ENCODE results near the gene DIO3.

Gene DIO3

GRCh38 chr14:101577221-101577909 is 16.1 kb downstream of the DIO3 start:
- Mint-ChIP-seq H3K4me1 (no peaks in the 10 kb centered on the region), H3K27me3 (peaks cover 7% of the 10 kb centered on the region), H3K27ac (no peak overlapping the region), H3K9me3 (no peaks in the 10 kb centered on the region), H3K4me3 (no peak overlapping the region), H3K36me3 (ENCODE audit: low read depth) (no peaks in the 10 kb centered on the region)
- DNase-seq (no peak), ATAC-seq (no peak)

GRCh38 chr14:101578489-101578888 is 17.2 kb downstream of the DIO3 start:
- H3K27ac Mint-ChIP-seq = no peak overlapping the region
- ATAC-seq = no peak
- no peak for DNase-seq
- H3K36me3 Mint-ChIP-seq (ENCODE audit: low read depth) = no peaks in the 10 kb centered on the region
- no peak overlapping the region for H3K4me3 Mint-ChIP-seq
- H3K4me1 Mint-ChIP-seq = no peaks in the 10 kb centered on the region
- peaks cover 7% of the 10 kb centered on the region for H3K27me3 Mint-ChIP-seq
- no peaks in the 10 kb centered on the region for H3K9me3 Mint-ChIP-seq

- ATAC-seq = no peak
- Mint-ChIP-seq H3K4me3 (no peak overlapping the region), H3K4me1 (no peaks in the 10 kb centered on the region), H3K9me3 (no peaks in the 10 kb centered on the region), H3K27me3 (peaks cover 7% of the 10 kb centered on the region), H3K36me3 (ENCODE audit: low read depth) (no peaks in the 10 kb centered on the region), H3K27ac (no peak overlapping the region)
- DNase-seq = no peak
These were observed 18.2 kb downstream of the DIO3 start for GRCh38 chr14:101579372-101580080.

GRCh38 chr14:101581806-101582205 is 20.5 kb downstream of the DIO3 start:
- DNase-seq (no peak), ATAC-seq (no peak)
- Mint-ChIP-seq H3K4me3 (no peak overlapping the region), H3K36me3 (ENCODE audit: low read depth) (no peaks in the 10 kb centered on the region), H3K9me3 (no peaks in the 10 kb centered on the region), H3K27me3 (peaks cover 7% of the 10 kb centered on the region), H3K27ac (no peak overlapping the region), H3K4me1 (no peaks in the 10 kb centered on the region)

GRCh38 chr14:101582294-101582693 is 21.0 kb downstream of the DIO3 start:
- no peak overlapping the region for H3K27ac Mint-ChIP-seq
- no peak for DNase-seq
- no peak overlapping the region for H3K4me3 Mint-ChIP-seq
- peaks cover 7% of the 10 kb centered on the region for H3K27me3 Mint-ChIP-seq
- H3K9me3 Mint-ChIP-seq = no peaks in the 10 kb centered on the region
- no peaks in the 10 kb centered on the region for H3K4me1 Mint-ChIP-seq
- H3K36me3 Mint-ChIP-seq (ENCODE audit: low read depth) = no peaks in the 10 kb centered on the region
- no peak for ATAC-seq

- Mint-ChIP-seq H3K27ac (no peak overlapping the region), H3K4me1 (no peaks in the 10 kb centered on the region), H3K27me3 (peaks cover 7% of the 10 kb centered on the region), H3K9me3 (no peaks in the 10 kb centered on the region), H3K4me3 (no peak overlapping the region), H3K36me3 (ENCODE audit: low read depth) (no peaks in the 10 kb centered on the region)
- ATAC-seq = no peak
- no peak for DNase-seq
These were observed 21.9 kb downstream of the DIO3 start for GRCh38 chr14:101583006-101583714.

- no peak for ATAC-seq
- no peaks in the 10 kb centered on the region for H3K4me1 Mint-ChIP-seq
- H3K4me3 Mint-ChIP-seq = no peak overlapping the region
- H3K9me3 Mint-ChIP-seq = no peaks in the 10 kb centered on the region
- H3K27me3 Mint-ChIP-seq = peaks cover 7% of the 10 kb centered on the region
- H3K36me3 Mint-ChIP-seq (ENCODE audit: low read depth) = no peaks in the 10 kb centered on the region
- H3K27ac Mint-ChIP-seq = no peak overlapping the region
- DNase-seq = no peak
These were observed 22.4 kb downstream of the DIO3 start for GRCh38 chr14:101583715-101584054.

- Mint-ChIP-seq H3K4me1 (no peaks in the 10 kb centered on the region), H3K36me3 (ENCODE audit: low read depth) (no peaks in the 10 kb centered on the region), H3K27me3 (peaks cover 7% of the 10 kb centered on the region), H3K9me3 (no peaks in the 10 kb centered on the region), H3K4me3 (no peak overlapping the region), H3K27ac (no peak overlapping the region)
- DNase-seq (no peak), ATAC-seq (no peak)
These were observed 23.0 kb downstream of the DIO3 start for GRCh38 chr14:101584055-101584859.

- DNase-seq = no peak
- Mint-ChIP-seq H3K27me3 (peaks cover 7% of the 10 kb centered on the region), H3K4me1 (no peaks in the 10 kb centered on the region), H3K4me3 (no peak overlapping the region), H3K36me3 (ENCODE audit: low read depth) (no peaks in the 10 kb centered on the region), H3K9me3 (no peaks in the 10 kb centered on the region), H3K27ac (no peak overlapping the region)
- ATAC-seq = no peak
These were observed 23.9 kb downstream of the DIO3 start for GRCh38 chr14:101585211-101585610.

- Mint-ChIP-seq H3K27me3 (no peaks in the 10 kb centered on the region), H3K27ac (no peak overlapping the region), H3K36me3 (ENCODE audit: low read depth) (no peaks in the 10 kb centered on the region), H3K4me3 (no peak overlapping the region), H3K9me3 (no peaks in the 10 kb centered on the region), H3K4me1 (no peaks in the 10 kb centered on the region)
- ATAC-seq (no peak), DNase-seq (no peak)
These were observed 25.5 kb downstream of the DIO3 start for GRCh38 chr14:101586531-101587430.

- Mint-ChIP-seq H3K36me3 (ENCODE audit: low read depth) (no peaks in the 10 kb centered on the region), H3K9me3 (no peaks in the 10 kb centered on the region), H3K4me3 (no peak overlapping the region), H3K27me3 (no peaks in the 10 kb centered on the region), H3K4me1 (no peaks in the 10 kb centered on the region), H3K27ac (no peak overlapping the region)
- ATAC-seq (no peak), DNase-seq (no peak)
These were observed 26.2 kb downstream of the DIO3 start for GRCh38 chr14:101587441-101587911.

- Mint-ChIP-seq H3K27me3 (no peaks in the 10 kb centered on the region), H3K4me1 (no peaks in the 10 kb centered on the region), H3K36me3 (ENCODE audit: low read depth) (no peaks in the 10 kb centered on the region), H3K9me3 (no peaks in the 10 kb centered on the region), H3K4me3 (no peak overlapping the region), H3K27ac (no peak overlapping the region)
- ATAC-seq (no peak), DNase-seq (no peak)
These were observed 27.1 kb downstream of the DIO3 start for GRCh38 chr14:101588286-101588975.

GRCh38 chr14:101588990-101589389 is 27.7 kb downstream of the DIO3 start:
- no peaks in the 10 kb centered on the region for H3K27me3 Mint-ChIP-seq
- no peak overlapping the region for H3K27ac Mint-ChIP-seq
- DNase-seq (no peak), ATAC-seq (no peak)
- no peaks in the 10 kb centered on the region for H3K36me3 Mint-ChIP-seq (ENCODE audit: low read depth)
- H3K4me1 Mint-ChIP-seq = no peaks in the 10 kb centered on the region
- no peak overlapping the region for H3K4me3 Mint-ChIP-seq
- no peaks in the 10 kb centered on the region for H3K9me3 Mint-ChIP-seq

Measured in activated naive CD8-positive, alpha-beta T cell treated with anti-CD3 and anti-CD28 coated beads, Interleukin-2, amount 50 U/mL, for 24 hours (primary cell).